Naive thymus-derived CD4-positive, alpha-beta T cell (primary cell): ENCODE data around the gene NF2. TPM values are rescaled to one million over a fixed set of nuclear protein-coding genes. Genes with fewer than 3 reads are reported as not detected.

Source experiments
- ATAC-seq: fragments of 150-1000 bp; cut with Tn5 transposase; 2 replicates; pipeline ENCODE4 v1.10.0; 2021; ENCODE audit warnings: mild to moderate bottlenecking, moderate library complexity
- CTCF ChIA-PET: fragments of 350-600 bp; sonication (Branson Sonifier 250); formaldehyde crosslinking; loops from one replicate; lab custom pipeline; 2021; ENCODE audit warnings: antibody characterized with exemption; lab: Charles Lee
- POLR2A ChIA-PET: fragments of 350-600 bp; sonication (Branson Sonifier 250); formaldehyde crosslinking; loops from one replicate; lab custom pipeline; 2021; ENCODE audit warnings: antibody characterized with exemption, inconsistent platforms; lab: Charles Lee
- DNase-seq, 9 donors: peaks; one replicate each; pipeline versions ENCODE4 v3.0.0 to v3.0.0-alpha.2; 2020 to 2022; ENCODE audit warnings: mixed read lengths in 1 of 9
- H3K27ac ChIP-seq: one replicate; pipeline ENCODE4 v1.7.0; 2013; ENCODE audit warnings: mild to moderate bottlenecking, low read depth, low read length, moderate library complexity
- H3K27me3 ChIP-seq, 2 donors: one replicate each; pipeline ENCODE4 v1.7.0; 2013; ENCODE audit warnings: low read length in 2 of 2, mild to moderate bottlenecking in 2 of 2, moderate library complexity in 2 of 2; ENCODE audit not compliant: control insufficient read depth in 2 of 2, insufficient read depth in 2 of 2
- H3K36me3 ChIP-seq, 3 experiments: 1 replicate in 2 of 3; 2 replicates in 1 of 3; pipeline ENCODE4 v1.7.0; 2013; ENCODE audit warnings: low read length in 3 of 3, mild to moderate bottlenecking in 3 of 3, moderate library complexity in 1 of 3; ENCODE audit not compliant: insufficient read depth in 3 of 3, control insufficient read depth in 2 of 3
- H3K4me1 ChIP-seq, 2 donors: one replicate each; pipeline ENCODE4 v1.7.0; 2013; ENCODE audit warnings: low read length in 2 of 2, mild to moderate bottlenecking in 2 of 2, moderate library complexity in 1 of 2; ENCODE audit not compliant: control insufficient read depth in 2 of 2, insufficient read depth in 2 of 2
- H3K4me3 ChIP-seq: 2 replicates; pipeline ENCODE4 v1.7.0; 2013; ENCODE audit warnings: mild to moderate bottlenecking, low read length
- H3K9me3 ChIP-seq, 3 experiments: 1 replicate in 2 of 3; 2 replicates in 1 of 3; pipeline ENCODE4 v1.7.0; 2013; ENCODE audit warnings: low read length in 3 of 3; ENCODE audit not compliant: control insufficient read depth in 2 of 3
- H3K27ac Mint-ChIP-seq, 9 donors: one replicate each; pipeline ENCODE4 v1.8.0; 2020 to 2022; ENCODE audit warnings: mixed read lengths in 9 of 9, mild to moderate bottlenecking in 8 of 9, moderate library complexity in 5 of 9, inconsistent platforms in 2 of 9
- H3K27me3 Mint-ChIP-seq, 5 donors: one replicate each; pipeline ENCODE4 v1.8.0; 2021 to 2022; ENCODE audit warnings: mixed read lengths in 5 of 5, mild to moderate bottlenecking in 1 of 5
- H3K36me3 Mint-ChIP-seq, 5 donors: one replicate each; pipeline ENCODE4 v1.8.0; 2020 to 2022; ENCODE audit warnings: mixed read lengths in 5 of 5, mild to moderate bottlenecking in 3 of 5, inconsistent platforms in 1 of 5
- H3K4me1 Mint-ChIP-seq, 7 donors: one replicate each; pipeline ENCODE4 v1.8.0; 2020 to 2022; ENCODE audit warnings: mixed read lengths in 7 of 7, mild to moderate bottlenecking in 3 of 7, inconsistent platforms in 1 of 7
- H3K4me3 Mint-ChIP-seq, 10 donors: one replicate each; pipeline ENCODE4 v1.8.0; 2020 to 2022; ENCODE audit warnings: mild to moderate bottlenecking in 10 of 10, mixed read lengths in 10 of 10, moderate library complexity in 6 of 10, inconsistent platforms in 2 of 10
- H3K9me3 Mint-ChIP-seq, 11 donors: one replicate each; pipeline ENCODE4 v1.8.0; 2020 to 2022; ENCODE audit warnings: mixed read lengths in 11 of 11, mild to moderate bottlenecking in 4 of 11, inconsistent platforms in 1 of 11, moderate library complexity in 1 of 11
- intact Hi-C, 2 donors: fragments of 100-400 bp; cut with micrococcal nuclease; formaldehyde crosslinking; loops; one replicate each; pipeline ENCODE4 v1.15.1; 2023
- polyA plus RNA-seq, 2 donors: library from polyadenylated mRNA; unstranded; fragments of 300-500 nt; fragmentation: Illumina TruSeq; gene quantifications; one replicate each; pipeline ENCODE4 v1.2.3, GENCODE V29; 2021
- total RNA-seq, 6 experiments: library from RNA in 5 of 6; stranded (reverse) in 5 of 6; gene quantifications; 1 replicate in 5 of 6; 2 replicates in 1 of 6; pipeline ENCODE4 v1.2.3 and lab custom pipeline; 2021 to 2026

NF2 gene
- total and polyA plus RNA-seq, 7 experiments from 2014 or later, result 15.6 to 56.3 (median 27.6) TPM

GRCh38 chr22:29737251-29738117, 134.1 kb downstream of the NF2 start:
- Histone ChIP-seq H3K27ac (no peak overlapping the region), H3K36me3 (peaks cover 0 to 61% (median 1%) of the 10 kb centered on the region in 3 experiments), H3K27me3 (no peaks in the 10 kb centered on the region), H3K9me3 (no peaks in the 10 kb centered on the region), H3K4me1 (no peaks in the 10 kb centered on the region), H3K4me3 (no peak overlapping the region)
- Mint-ChIP-seq H3K27me3 (no peaks in the 10 kb centered on the region), H3K9me3 (no peaks in the 10 kb centered on the region), H3K36me3 (peaks cover 1 to 44% (median 4%) of the 10 kb centered on the region in 5 donors), H3K27ac (no peak overlapping the region), H3K4me1 (peaks cover 0 to 5% (median 4%) of the 10 kb centered on the region in 7 donors), H3K4me3 (no peak overlapping the region)
- ChIA-PET CTCF (no interaction called here), POLR2A (no interaction called here)
- DNase-seq (no peak), ATAC-seq (no peak)
- intact Hi-C loops, result no loop called here

GRCh38 chr22:29738118-29738815, 134.8 kb downstream of the NF2 start:
- peaks cover 1 to 47% (median 4%) of the 10 kb centered on the region in 5 donors for H3K36me3 Mint-ChIP-seq
- Histone ChIP-seq H3K27me3 (no peaks in the 10 kb centered on the region), H3K27ac (no peak overlapping the region), H3K9me3 (no peaks in the 10 kb centered on the region), H3K4me1 (no peaks in the 10 kb centered on the region), H3K36me3 (peaks cover 0 to 60% (median 5%) of the 10 kb centered on the region in 3 experiments), H3K4me3 (no peak overlapping the region)
- peaks cover 0 to 6% (median 4%) of the 10 kb centered on the region in 7 donors for H3K4me1 Mint-ChIP-seq
- ATAC-seq, result no peak
- H3K27ac Mint-ChIP-seq, result no peak overlapping the region
- no peaks in the 10 kb centered on the region for H3K27me3 Mint-ChIP-seq
- ChIA-PET POLR2A (no interaction called here), CTCF (interaction anchor here (0.7 kb wide), 1 partner anchor 48 kb away, joined by 3 read pairs; no protein-coding TSS in a partner anchor)
- H3K4me3 Mint-ChIP-seq, result no peak overlapping the region
- DNase-seq, result no peak
- no peaks in the 10 kb centered on the region for H3K9me3 Mint-ChIP-seq
- intact Hi-C loops, result no loop called here

- Histone ChIP-seq H3K27me3 (no peaks in the 10 kb centered on the region), H3K4me1 (no peaks in the 10 kb centered on the region), H3K9me3 (no peaks in the 10 kb centered on the region), H3K27ac (no peak overlapping the region), H3K4me3 (no peak overlapping the region), H3K36me3 (peaks cover 0 to 50% (median 5%) of the 10 kb centered on the region in 3 experiments)
- intact Hi-C loops, result no loop called here
- Mint-ChIP-seq H3K4me1 (peaks cover 0 to 6% (median 4%) of the 10 kb centered on the region in 7 donors), H3K36me3 (peaks cover 1 to 46% (median 4%) of the 10 kb centered on the region in 5 donors), H3K27ac (peak overlapping the region in 1 of 9 donors; percentile 23), H3K4me3 (no peak overlapping the region), H3K27me3 (no peaks in the 10 kb centered on the region), H3K9me3 (no peaks in the 10 kb centered on the region)
- no peak for ATAC-seq
- DNase-seq, result no peak
- ChIA-PET CTCF (interaction anchor here (0.7 kb wide), 1 partner anchor 49 kb away, joined by 3 read pairs; no protein-coding TSS in a partner anchor), POLR2A (no interaction called here)
Observed at GRCh38 chr22:29739346-29739875, 136.0 kb downstream of the NF2 start.

GRCh38 chr22:29740216-29740615, 136.8 kb downstream of the NF2 start:
- DNase-seq, result no peak

GRCh38 chr22:29741926-29742325, 138.5 kb downstream of the NF2 start:
- CTCF ChIA-PET, result no interaction called here
- no peaks in the 10 kb centered on the region for H3K9me3 Mint-ChIP-seq
- H3K4me3 Mint-ChIP-seq, result no peak overlapping the region

More at GRCh38 chr22:29740216-29740615, 136.8 kb downstream of the NF2 start:
- Histone ChIP-seq H3K4me1 (no peaks in the 10 kb centered on the region), H3K27ac (no peak overlapping the region), H3K36me3 (peaks cover 0 to 53% (median 5%) of the 10 kb centered on the region in 3 experiments), H3K9me3 (no peaks in the 10 kb centered on the region), H3K27me3 (no peaks in the 10 kb centered on the region), H3K4me3 (no peak overlapping the region)
- no peak for ATAC-seq
- ChIA-PET POLR2A (no interaction called here), CTCF (no interaction called here)
- Mint-ChIP-seq H3K4me3 (no peak overlapping the region), H3K4me1 (peaks cover 0 to 6% (median 4%) of the 10 kb centered on the region in 7 donors), H3K27me3 (no peaks in the 10 kb centered on the region), H3K36me3 (peaks cover 1 to 48% (median 5%) of the 10 kb centered on the region in 5 donors), H3K27ac (no peak overlapping the region), H3K9me3 (no peaks in the 10 kb centered on the region)
- intact Hi-C loops, result no loop called here

GRCh38 chr22:29742326-29742725, 138.9 kb downstream of the NF2 start:
- POLR2A ChIA-PET, result no interaction called here
- CTCF ChIA-PET, result no interaction called here
- peaks cover 0 to 63% (median 5%) of the 10 kb centered on the region in 3 experiments for H3K36me3 ChIP-seq

More at GRCh38 chr22:29741926-29742325, 138.5 kb downstream of the NF2 start:
- ATAC-seq (no peak), DNase-seq (no peak)
- no peaks in the 10 kb centered on the region for H3K9me3 ChIP-seq
- no peak overlapping the region for H3K4me3 ChIP-seq
- H3K27me3 ChIP-seq, result no peaks in the 10 kb centered on the region
- Mint-ChIP-seq H3K4me1 (peaks cover 0 to 6% (median 4%) of the 10 kb centered on the region in 7 donors), H3K27me3 (no peaks in the 10 kb centered on the region), H3K36me3 (peaks cover 4 to 46% (median 8%) of the 10 kb centered on the region in 5 donors), H3K27ac (no peak overlapping the region)
- peaks cover 0 to 61% (median 5%) of the 10 kb centered on the region in 3 experiments for H3K36me3 ChIP-seq
- H3K27ac ChIP-seq, result no peak overlapping the region
- no peaks in the 10 kb centered on the region for H3K4me1 ChIP-seq
- intact Hi-C loops, result no loop called here
- POLR2A ChIA-PET, result no interaction called here

More at GRCh38 chr22:29742326-29742725, 138.9 kb downstream of the NF2 start:
- Histone ChIP-seq H3K27ac (no peak overlapping the region), H3K27me3 (no peaks in the 10 kb centered on the region), H3K4me1 (no peaks in the 10 kb centered on the region), H3K4me3 (no peak overlapping the region), H3K9me3 (no peaks in the 10 kb centered on the region)
- DNase-seq (no peak), ATAC-seq (no peak)
- Mint-ChIP-seq H3K4me1 (peaks cover 0 to 6% (median 4%) of the 10 kb centered on the region in 7 donors), H3K27ac (peak overlapping the region in 1 of 9 donors; percentile 38), H3K9me3 (no peaks in the 10 kb centered on the region), H3K4me3 (no peak overlapping the region), H3K27me3 (no peaks in the 10 kb centered on the region), H3K36me3 (peaks cover 4 to 44% (median 7%) of the 10 kb centered on the region in 5 donors)
- intact Hi-C loops, result no loop called here
